Measurements from ENCODE around the gene IGFBPL1. TPM values are rescaled to one million over a fixed set of nuclear protein-coding genes. Genes with fewer than 3 reads are reported as not detected.

Gene IGFBPL1
- total RNA-seq, 1 donor: 0.36 TPM

DNA sequence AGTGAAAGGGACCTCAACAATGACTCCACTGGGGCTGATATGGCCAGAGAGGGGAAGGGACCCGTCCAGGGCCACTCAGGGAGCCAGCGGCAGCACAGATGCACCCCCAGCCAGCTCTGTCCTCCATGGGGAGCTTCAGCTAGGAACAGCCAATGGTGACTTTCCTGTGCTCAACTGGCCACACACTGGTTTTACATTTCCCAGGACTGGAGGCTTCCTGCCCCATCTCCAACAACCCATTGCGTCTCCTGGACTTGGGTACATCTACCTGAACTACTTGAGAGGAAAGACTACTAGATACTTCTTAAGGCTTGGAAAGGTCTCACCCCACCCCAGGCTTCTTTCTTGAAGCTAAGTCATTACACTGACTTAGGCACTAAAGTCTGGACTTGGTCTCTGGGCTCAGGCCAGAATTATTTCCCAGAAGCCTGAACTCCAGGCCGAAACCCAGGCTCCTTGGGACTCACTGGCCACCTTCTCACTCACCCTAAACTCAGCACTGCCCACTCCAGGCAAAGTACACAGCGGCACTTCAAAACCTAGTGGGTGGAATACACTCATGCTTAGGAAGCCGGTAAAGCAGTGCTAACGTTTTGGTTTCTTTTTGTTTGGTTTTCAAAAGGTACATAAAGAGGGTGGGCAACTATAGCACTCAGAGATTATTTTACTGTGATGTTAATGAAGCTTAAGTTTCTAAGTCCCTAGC is 1.5 kb downstream of the IGFBPL1 start:
- no peak for DNase-seq (ENCODE audit: insufficient read length, low spot score, missing footprints)
- Histone ChIP-seq H2AFZ (ENCODE audit: low read length) (no peak overlapping the region), H3K27me3 (ENCODE audit: insufficient read depth, low read length) (peaks cover 63% of the 10 kb centered on the region), H3K27ac (ENCODE audit: low read depth, low read length) (no peak overlapping the region), H4K20me1 (ENCODE audit: insufficient read depth, low read length) (no peaks in the 10 kb centered on the region), H3K4me1 (ENCODE audit: insufficient read depth, low read length) (no peaks in the 10 kb centered on the region), H3K4me3 (ENCODE audit: insufficient read depth, low read length) (no peak overlapping the region), H3K36me3 (ENCODE audit: insufficient read depth, low read length) (no peaks in the 10 kb centered on the region), H3K79me2 (ENCODE audit: insufficient read depth, low read length) (no peaks in the 10 kb centered on the region), H3K9me3 (ENCODE audit: low read depth, low read length) (no peaks in the 10 kb centered on the region), H3K4me2 (ENCODE audit: insufficient read depth, low read length) (no peak overlapping the region)
- TF ChIP-seq, protein P1, sequence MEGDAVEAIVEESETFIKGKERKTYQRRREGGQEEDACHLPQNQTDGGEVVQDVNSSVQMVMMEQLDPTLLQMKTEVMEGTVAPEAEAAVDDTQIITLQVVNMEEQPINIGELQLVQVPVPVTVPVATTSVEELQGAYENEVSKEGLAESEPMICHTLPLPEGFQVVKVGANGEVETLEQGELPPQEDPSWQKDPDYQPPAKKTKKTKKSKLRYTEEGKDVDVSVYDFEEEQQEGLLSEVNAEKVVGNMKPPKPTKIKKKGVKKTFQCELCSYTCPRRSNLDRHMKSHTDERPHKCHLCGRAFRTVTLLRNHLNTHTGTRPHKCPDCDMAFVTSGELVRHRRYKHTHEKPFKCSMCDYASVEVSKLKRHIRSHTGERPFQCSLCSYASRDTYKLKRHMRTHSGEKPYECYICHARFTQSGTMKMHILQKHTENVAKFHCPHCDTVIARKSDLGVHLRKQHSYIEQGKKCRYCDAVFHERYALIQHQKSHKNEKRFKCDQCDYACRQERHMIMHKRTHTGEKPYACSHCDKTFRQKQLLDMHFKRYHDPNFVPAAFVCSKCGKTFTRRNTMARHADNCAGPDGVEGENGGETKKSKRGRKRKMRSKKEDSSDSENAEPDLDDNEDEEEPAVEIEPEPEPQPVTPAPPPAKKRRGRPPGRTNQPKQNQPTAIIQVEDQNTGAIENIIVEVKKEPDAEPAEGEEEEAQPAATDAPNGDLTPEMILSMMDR (IDR thresholded peaks at IDR 0.05; ENCODE audit: extremely low read depth, low read depth, low read length): no peak

DNA sequence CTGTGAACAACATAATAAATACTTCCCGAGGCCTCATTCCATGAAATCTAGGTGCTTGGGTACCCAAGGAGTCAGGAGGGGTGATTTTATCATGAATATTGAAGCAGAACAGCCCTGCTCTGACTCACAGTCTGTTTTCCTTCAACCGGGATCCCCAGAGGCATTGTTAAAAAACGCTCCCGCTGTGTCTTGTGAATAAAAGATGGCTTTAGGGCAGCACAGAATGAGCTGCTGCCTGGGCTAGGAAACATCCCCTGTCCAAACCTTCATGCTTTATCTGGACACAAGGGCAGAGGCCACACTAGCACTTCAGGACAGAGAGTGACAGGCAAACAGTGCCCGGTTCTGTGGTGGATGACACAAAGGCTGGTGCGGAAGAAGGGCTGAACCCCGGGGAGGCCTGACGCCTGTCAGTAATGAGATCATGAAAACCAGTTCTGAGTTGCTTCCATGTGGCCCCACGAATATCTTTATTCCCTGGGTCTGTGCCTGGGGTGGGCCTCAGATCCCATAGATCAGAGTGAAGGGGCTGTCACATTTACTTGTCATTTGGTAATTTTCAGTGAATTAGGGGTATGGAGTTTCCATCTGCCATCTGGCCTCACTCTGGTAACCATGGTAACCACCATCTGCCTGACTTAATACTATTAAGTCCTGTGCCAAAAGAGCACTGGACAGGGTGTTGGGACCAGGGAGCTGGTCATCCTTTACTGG is 2.6 kb downstream of the IGFBPL1 start:
- no peaks in the 10 kb centered on the region for H3K9me3 ChIP-seq (ENCODE audit: low read depth, low read length)
- TF ChIP-seq, protein P1 (IDR thresholded peaks at IDR 0.05; ENCODE audit: extremely low read depth, low read depth, low read length): no peak
- no peak overlapping the region for H3K27ac ChIP-seq (ENCODE audit: low read depth, low read length)
- no peaks in the 10 kb centered on the region for H3K4me1 ChIP-seq (ENCODE audit: insufficient read depth, low read length)
- H3K79me2 ChIP-seq (ENCODE audit: insufficient read depth, low read length): no peaks in the 10 kb centered on the region
- peak; percentile 97 for DNase-seq (ENCODE audit: insufficient read length, low spot score, missing footprints)
- H2AFZ ChIP-seq (ENCODE audit: low read length): no peak overlapping the region
- no peaks in the 10 kb centered on the region for H4K20me1 ChIP-seq (ENCODE audit: insufficient read depth, low read length)
- no peak overlapping the region for H3K4me3 ChIP-seq (ENCODE audit: insufficient read depth, low read length)
- H3K36me3 ChIP-seq (ENCODE audit: insufficient read depth, low read length): no peaks in the 10 kb centered on the region
- H3K4me2 ChIP-seq (ENCODE audit: insufficient read depth, low read length): no peak overlapping the region
- peaks cover 52% of the 10 kb centered on the region for H3K27me3 ChIP-seq (ENCODE audit: insufficient read depth, low read length)

- Histone ChIP-seq H3K4me3 (ENCODE audit: insufficient read depth, low read length) (no peak overlapping the region), H4K20me1 (ENCODE audit: insufficient read depth, low read length) (no peaks in the 10 kb centered on the region), H3K27ac (ENCODE audit: low read depth, low read length) (no peak overlapping the region), H3K9me3 (ENCODE audit: low read depth, low read length) (no peaks in the 10 kb centered on the region), H3K4me2 (ENCODE audit: insufficient read depth, low read length) (no peak overlapping the region), H3K4me1 (ENCODE audit: insufficient read depth, low read length) (no peaks in the 10 kb centered on the region), H3K79me2 (ENCODE audit: insufficient read depth, low read length) (no peaks in the 10 kb centered on the region), H2AFZ (ENCODE audit: low read length) (no peak overlapping the region), H3K27me3 (ENCODE audit: insufficient read depth, low read length) (peaks cover 51% of the 10 kb centered on the region), H3K36me3 (ENCODE audit: insufficient read depth, low read length) (no peaks in the 10 kb centered on the region)
- peak; percentile 42 for DNase-seq (ENCODE audit: insufficient read length, low spot score, missing footprints)
- TF ChIP-seq, protein P1 (IDR thresholded peaks at IDR 0.05; ENCODE audit: extremely low read depth, low read depth, low read length): no peak
These were observed 5.1 kb downstream of the IGFBPL1 start for GRCh38 chr9:38419181-38419580.

DNA sequence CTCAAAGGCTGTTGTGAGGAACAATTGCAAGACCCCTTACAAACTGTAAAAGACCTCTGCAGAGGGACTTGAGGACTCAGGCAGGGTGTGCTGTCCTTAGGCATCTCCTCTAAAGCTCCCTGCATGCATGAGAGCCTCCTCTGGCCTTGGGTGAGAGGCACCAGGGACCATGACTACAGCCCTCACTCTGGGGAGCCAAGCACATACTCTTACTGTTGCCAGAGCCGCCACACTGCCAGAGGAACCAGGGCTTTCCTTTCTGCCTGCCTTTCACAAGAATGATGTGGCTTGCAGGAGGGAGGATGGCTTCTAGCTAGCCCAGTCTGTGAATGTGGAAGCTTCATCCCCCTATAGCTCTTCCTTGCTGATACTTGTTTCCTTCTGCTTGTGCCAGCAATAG is 5.9 kb downstream of the IGFBPL1 start:
- no peak overlapping the region for H3K4me3 ChIP-seq (ENCODE audit: insufficient read depth, low read length)
- no peaks in the 10 kb centered on the region for H3K9me3 ChIP-seq (ENCODE audit: low read depth, low read length)
- H2AFZ ChIP-seq (ENCODE audit: low read length): no peak overlapping the region
- peak; percentile 76 for DNase-seq (ENCODE audit: insufficient read length, low spot score, missing footprints)
- H3K27me3 ChIP-seq (ENCODE audit: insufficient read depth, low read length): peaks cover 54% of the 10 kb centered on the region
- TF ChIP-seq, protein P1 (IDR thresholded peaks at IDR 0.05; ENCODE audit: extremely low read depth, low read depth, low read length): no peak
- no peaks in the 10 kb centered on the region for H4K20me1 ChIP-seq (ENCODE audit: insufficient read depth, low read length)
- H3K27ac ChIP-seq (ENCODE audit: low read depth, low read length): no peak overlapping the region
- no peaks in the 10 kb centered on the region for H3K4me1 ChIP-seq (ENCODE audit: insufficient read depth, low read length)
- H3K36me3 ChIP-seq (ENCODE audit: insufficient read depth, low read length): no peaks in the 10 kb centered on the region
- no peaks in the 10 kb centered on the region for H3K79me2 ChIP-seq (ENCODE audit: insufficient read depth, low read length)
- no peak overlapping the region for H3K4me2 ChIP-seq (ENCODE audit: insufficient read depth, low read length)

Data from osteoblast (primary cell).